NB4 (cell line): Measurements from ENCODE around the gene ARHGAP27.

Experiments used
- DNase-seq: peaks from one replicate; pipeline ENCODE4 v3.0.0; 2010; ENCODE audit warnings: low read depth
- H3K4me3 ChIP-seq: one replicate; pipeline ENCODE4 v1.5.1; 2011; ENCODE audit warnings: mild to moderate bottlenecking, low read depth, low read length, moderate library complexity
- CTCF ChIP-seq: IDR thresholded peaks from one replicate; pipeline ENCODE4 v1.5.1; 2012; ENCODE audit warnings: low read depth, low read length
- MAX ChIP-seq: IDR thresholded peaks from 2 replicates; pipeline ENCODE4 v1.6.1; 2011; ENCODE audit warnings: low read depth, low read length
- MYC ChIP-seq: IDR thresholded peaks from 2 replicates; pipeline ENCODE4 v1.6.1; 2011; ENCODE audit warnings: low read depth, low read length
- POLR2A ChIP-seq: IDR thresholded peaks from 2 replicates; pipeline ENCODE4 v1.6.1; 2011; ENCODE audit warnings: mild to moderate bottlenecking; ENCODE audit not compliant: insufficient read length; ENCODE audit errors: extremely low read depth

Gene ARHGAP27

GRCh38 chr17:45394564-45394912 is 38.1 kb downstream of the ARHGAP27 start:
- no peak for DNase-seq
- H3K4me3 ChIP-seq: no peak overlapping the region
- TF ChIP-seq MYC (no peak), MAX (no peak), CTCF (no peak), POLR2A (no peak)

- DNase-seq: no peak
- TF ChIP-seq POLR2A: no peak
- TF ChIP-seq MAX: no peak
- TF ChIP-seq CTCF: no peak
- TF ChIP-seq MYC: no peak
- H3K4me3 ChIP-seq: no peak overlapping the region
These were observed 38.6 kb downstream of the ARHGAP27 start for GRCh38 chr17:45394091-45394490.

- DNase-seq: no peak
- H3K4me3 ChIP-seq: no peak overlapping the region
- TF ChIP-seq MYC: no peak
- no peak for TF ChIP-seq MAX
- no peak for TF ChIP-seq CTCF
- no peak for TF ChIP-seq POLR2A
These were observed 39.3 kb downstream of the ARHGAP27 start for GRCh38 chr17:45393411-45393810.

GRCh38 chr17:45391918-45392317 is 40.8 kb downstream of the ARHGAP27 start:
- TF ChIP-seq MYC (no peak), POLR2A (no peak), MAX (no peak), CTCF (no peak)
- H3K4me3 ChIP-seq: no peak overlapping the region
- DNase-seq: no peak

GRCh38 chr17:45391291-45391690 is 41.4 kb downstream of the ARHGAP27 start:
- DNase-seq: no peak
- no peak overlapping the region for H3K4me3 ChIP-seq
- TF ChIP-seq MAX (no peak), MYC (no peak), POLR2A (no peak), CTCF (no peak)

- no peak for DNase-seq
- no peak for TF ChIP-seq MAX
- no peak for TF ChIP-seq POLR2A
- TF ChIP-seq CTCF: no peak
- no peak overlapping the region for H3K4me3 ChIP-seq
These were observed 43.3 kb downstream of the ARHGAP27 start for GRCh38 chr17:45389354-45389753.
